Epidermal melanocyte (primary cell): ENCODE data around the gene ZDHHC11B.
"Not testable (repeated sequence)": the region's sequence is repeated elsewhere in the genome, so short reads cannot be mapped to it uniquely, and the experiment has no call there.

Source experiments
- DNase-seq: peaks from one replicate; pipeline ENCODE4 v3.0.0; 2011; ENCODE audit warnings: low spot score; ENCODE audit not compliant: insufficient read length

The ZDHHC11B gene

GRCh38 chr5:754143-754632 lies 30.3 kb downstream of the ZDHHC11B start:
- DNase-seq: not testable (repeated sequence)

GRCh38 chr5:753567-754142 lies 30.9 kb downstream of the ZDHHC11B start:
- not testable (repeated sequence) for DNase-seq

- not testable (repeated sequence) for DNase-seq
Measured at GRCh38 chr5:752532-753115, 31.9 kb downstream of the ZDHHC11B start.

- not testable (repeated sequence) for DNase-seq
Measured at GRCh38 chr5:751992-752391, 32.5 kb downstream of the ZDHHC11B start.

GRCh38 chr5:751496-751895 lies 33.0 kb downstream of the ZDHHC11B start:
- DNase-seq: no peak

- DNase-seq: not testable (repeated sequence)
Measured at GRCh38 chr5:750226-750625, 34.3 kb downstream of the ZDHHC11B start.

GRCh38 chr5:749101-749670 lies 35.3 kb downstream of the ZDHHC11B start:
- no peak for DNase-seq

- not testable (repeated sequence) for DNase-seq
Measured at GRCh38 chr5:748011-748980, 36.2 kb downstream of the ZDHHC11B start.

GRCh38 chr5:747303-747844 lies 37.2 kb downstream of the ZDHHC11B start:
- not testable (repeated sequence) for DNase-seq

GRCh38 chr5:746258-746761 lies 38.2 kb downstream of the ZDHHC11B start:
- DNase-seq: no peak

GRCh38 chr5:745272-746142 lies 39.0 kb downstream of the ZDHHC11B start:
- DNase-seq: not testable (repeated sequence)

- DNase-seq: not testable (repeated sequence)
Measured at GRCh38 chr5:743696-744404, 40.7 kb downstream of the ZDHHC11B start.

GRCh38 chr5:742276-742675 lies 42.3 kb downstream of the ZDHHC11B start:
- DNase-seq: not testable (repeated sequence)

GRCh38 chr5:734145-734544 lies 50.4 kb downstream of the ZDHHC11B start:
- DNase-seq: not testable (repeated sequence)

- DNase-seq: not testable (repeated sequence)
Measured at GRCh38 chr5:732754-733454, 51.6 kb downstream of the ZDHHC11B start.

GRCh38 chr5:729225-729624 lies 55.3 kb downstream of the ZDHHC11B start:
- DNase-seq: not testable (repeated sequence)

GRCh38 chr5:727087-727486 lies 57.4 kb downstream of the ZDHHC11B start:
- DNase-seq: not testable (repeated sequence)

GRCh38 chr5:723865-724264 lies 60.7 kb downstream of the ZDHHC11B start:
- DNase-seq: not testable (repeated sequence)

- not testable (repeated sequence) for DNase-seq
Measured at GRCh38 chr5:723309-723708, 61.2 kb downstream of the ZDHHC11B start.
